Naive thymus-derived CD8-positive, alpha-beta T cell (primary cell): Measurements from ENCODE around the gene LRFN5. TPM values are rescaled to one million over a fixed set of nuclear protein-coding genes. Genes with fewer than 3 reads are reported as not detected.
A peak's percentile ranks its signal among the peaks of the same experiment; 100 is the strongest.
"Not testable (repeated sequence)": the region's sequence is repeated elsewhere in the genome, so short reads cannot be mapped to it uniquely, and the experiment has no call there.

Source experiments
- ATAC-seq, 2 donors: fragments of 150-1000 bp; cut with Tn5 transposase in 1 of 2; sonication (Bioruptor Pico), chemical (Tn5 transposase) in 1 of 2; 1 replicate in 1 of 2; 2 replicates in 1 of 2; pipeline ENCODE4 v1.10.0; 2021; ENCODE audit warnings: mild to moderate bottlenecking in 2 of 2, moderate library complexity in 2 of 2
- POLR2A ChIA-PET: fragments of 350-600 bp; sonication (Branson Sonifier 250); formaldehyde crosslinking; loops from one replicate; lab custom pipeline; 2021; ENCODE audit warnings: antibody characterized with exemption; lab: Charles Lee
- DNase-seq, 10 donors: peaks; one replicate each; pipeline versions ENCODE4 v3.0.0 to v3.0.0-alpha.2; 2020 to 2022
- H3K27ac Mint-ChIP-seq, 10 donors: one replicate each; pipeline ENCODE4 v1.8.0; 2020 to 2022; ENCODE audit warnings: mild to moderate bottlenecking in 10 of 10, mixed read lengths in 10 of 10, moderate library complexity in 4 of 10, inconsistent platforms in 1 of 10
- H3K27me3 Mint-ChIP-seq, 5 donors: one replicate each; pipeline ENCODE4 v1.8.0; 2021 to 2022; ENCODE audit warnings: mixed read lengths in 5 of 5
- H3K36me3 Mint-ChIP-seq, 3 donors: one replicate each; pipeline ENCODE4 v1.8.0; 2020 to 2022; ENCODE audit warnings: mixed read lengths in 3 of 3, mild to moderate bottlenecking in 2 of 3, inconsistent platforms in 1 of 3
- H3K4me1 Mint-ChIP-seq, 4 donors: one replicate each; pipeline ENCODE4 v1.8.0; 2021 to 2022; ENCODE audit warnings: mixed read lengths in 4 of 4
- H3K4me3 Mint-ChIP-seq, 10 donors: one replicate each; pipeline ENCODE4 v1.8.0; 2020 to 2022; ENCODE audit warnings: mild to moderate bottlenecking in 10 of 10, mixed read lengths in 10 of 10, moderate library complexity in 6 of 10, inconsistent platforms in 1 of 10
- H3K9me3 Mint-ChIP-seq, 9 donors: one replicate each; pipeline ENCODE4 v1.8.0; 2020 to 2022; ENCODE audit warnings: mixed read lengths in 9 of 9, mild to moderate bottlenecking in 3 of 9, inconsistent platforms in 1 of 9, moderate library complexity in 1 of 9
- polyA plus RNA-seq, 3 donors: library from polyadenylated mRNA; unstranded; fragments of 300-500 nt; fragmentation: Illumina TruSeq; gene quantifications; one replicate each; pipeline ENCODE4 v1.2.3, GENCODE V29; 2021
- total RNA-seq, 8 experiments: library from RNA in 2 of 8; stranded (reverse) in 2 of 8; gene quantifications; one replicate each; pipeline ENCODE4 v1.2.3 and lab custom pipeline; 2021 to 2026

Gene LRFN5
- total and polyA plus RNA-seq, 5 experiments from 2014 or later = not detected

DNA sequence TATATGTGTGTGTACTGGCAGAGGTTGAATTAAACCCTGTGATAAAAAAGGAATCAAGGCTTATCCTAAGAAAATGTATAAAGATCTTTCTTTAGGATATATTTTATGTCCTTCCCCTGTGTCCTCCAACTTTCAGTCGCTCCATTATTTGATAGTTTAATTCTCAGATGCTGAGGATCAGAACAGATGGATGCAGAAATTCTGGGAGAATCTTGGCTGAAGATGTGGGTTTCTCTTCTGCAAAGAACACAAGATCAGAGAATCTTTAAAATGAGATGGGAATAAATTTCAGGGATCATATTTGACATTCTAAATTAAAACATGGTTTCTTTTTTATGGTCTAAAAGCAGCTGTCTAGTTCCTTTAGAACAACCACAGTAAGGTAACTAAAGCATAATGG, 37.9 kb downstream of the LRFN5 start:
- Mint-ChIP-seq H3K4me3 (no peak overlapping the region), H3K36me3 (no peaks in the 10 kb centered on the region), H3K27ac (no peak overlapping the region), H3K4me1 (no peaks in the 10 kb centered on the region), H3K27me3 (peaks cover 0 to 4% (median 0%) of the 10 kb centered on the region in 5 donors), H3K9me3 (peaks cover 0 to 4% (median 0%) of the 10 kb centered on the region in 9 donors)
- ATAC-seq = no peak
- DNase-seq = no peak
- POLR2A ChIA-PET = no interaction called here

DNA sequence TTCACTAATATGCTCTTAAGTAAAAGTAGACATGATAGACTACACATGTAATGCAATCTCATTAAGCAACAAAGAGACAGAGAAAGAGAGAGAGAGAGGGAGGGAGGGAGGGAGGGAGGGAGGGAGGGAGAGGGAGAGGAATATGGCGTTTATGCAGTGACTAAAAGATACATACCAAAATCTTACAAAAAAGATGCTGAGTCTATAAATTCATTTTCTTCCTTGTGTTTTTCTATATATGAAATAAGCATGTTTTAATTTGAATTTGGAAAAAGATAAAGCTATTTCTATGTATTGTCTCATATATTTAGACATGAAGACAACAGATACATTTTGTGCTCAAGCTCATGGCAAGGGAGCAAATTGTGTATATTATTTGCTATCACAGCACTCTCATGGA, 44.1 kb downstream of the LRFN5 start:
- H3K36me3 Mint-ChIP-seq = no peaks in the 10 kb centered on the region
- H3K4me3 Mint-ChIP-seq = no peak overlapping the region
- peaks cover 0 to 2% (median 0%) of the 10 kb centered on the region in 4 donors for H3K4me1 Mint-ChIP-seq
- no peak overlapping the region for H3K27ac Mint-ChIP-seq
- peaks cover 0 to 4% (median 0%) of the 10 kb centered on the region in 9 donors for H3K9me3 Mint-ChIP-seq
- peaks cover 0 to 2% (median 0%) of the 10 kb centered on the region in 5 donors for H3K27me3 Mint-ChIP-seq
- ATAC-seq = no peak
- POLR2A ChIA-PET = no interaction called here
- no peak for DNase-seq

DNA sequence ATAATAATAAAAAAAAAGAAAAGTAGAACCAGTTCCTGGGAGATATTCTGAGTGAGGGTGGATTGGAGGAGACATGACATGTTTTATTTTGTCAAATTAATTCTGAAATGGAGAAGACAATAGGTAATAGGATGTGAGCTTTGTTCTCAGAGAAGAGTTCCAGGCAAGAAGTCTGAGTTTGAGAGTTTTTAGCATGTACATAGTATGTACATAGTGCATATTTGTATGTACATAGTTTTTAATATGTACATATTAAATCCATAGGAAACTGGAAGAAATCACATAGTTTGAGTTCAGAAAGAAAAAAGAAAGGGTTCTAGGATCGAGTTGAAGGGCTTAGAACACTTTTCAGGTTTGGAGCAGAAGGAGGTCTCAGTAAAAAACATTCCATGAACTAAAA, 47.5 kb downstream of the LRFN5 start:
- ATAC-seq (no peak), DNase-seq (no peak)
- no peak overlapping the region for H3K4me3 Mint-ChIP-seq
- H3K27ac Mint-ChIP-seq = no peak overlapping the region
- no peaks in the 10 kb centered on the region for H3K36me3 Mint-ChIP-seq
- H3K9me3 Mint-ChIP-seq = peaks cover 0 to 4% (median 0%) of the 10 kb centered on the region in 9 donors
- H3K4me1 Mint-ChIP-seq = peaks cover 0 to 2% (median 0%) of the 10 kb centered on the region in 4 donors
- H3K27me3 Mint-ChIP-seq = peaks cover 0 to 2% (median 0%) of the 10 kb centered on the region in 5 donors
- POLR2A ChIA-PET = no interaction called here

DNA sequence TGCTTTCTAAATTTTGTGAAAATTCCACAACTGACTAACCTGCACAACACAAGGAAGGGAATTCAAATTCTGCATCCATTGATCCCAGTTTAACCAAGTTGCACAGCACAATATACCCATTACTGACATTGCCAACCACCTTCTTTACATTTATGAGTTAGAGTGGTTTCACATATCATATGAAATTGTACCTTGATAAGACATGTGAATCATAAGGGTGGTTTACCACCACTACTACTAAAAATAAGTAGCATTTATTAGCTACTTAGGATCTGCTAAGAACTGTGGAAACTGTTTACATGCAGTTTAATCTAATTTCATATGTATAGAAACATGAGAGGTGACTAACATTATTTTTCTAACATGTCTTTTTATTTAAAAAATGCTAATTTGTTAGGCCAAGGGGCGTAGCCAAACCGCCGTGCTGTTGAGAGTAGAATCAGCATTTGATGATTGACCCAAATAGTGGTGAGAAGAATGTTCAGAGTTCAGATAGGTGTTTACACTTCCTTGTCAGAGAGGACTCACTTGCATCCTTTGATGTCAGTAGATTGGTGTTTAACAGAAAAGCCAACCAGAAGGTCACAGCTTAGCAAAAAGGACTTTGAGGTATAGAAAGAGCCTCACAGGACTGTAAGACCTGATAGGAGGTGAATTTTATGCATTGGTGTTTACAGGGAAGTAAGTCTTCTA, 56.2 kb downstream of the LRFN5 start:
- no peak overlapping the region for H3K4me3 Mint-ChIP-seq
- H3K36me3 Mint-ChIP-seq = no peaks in the 10 kb centered on the region
- H3K9me3 Mint-ChIP-seq = peaks cover 0 to 7% (median 0%) of the 10 kb centered on the region in 9 donors
- POLR2A ChIA-PET = no interaction called here
- no peak for DNase-seq
- peaks cover 0 to 1% (median 0%) of the 10 kb centered on the region in 5 donors for H3K27me3 Mint-ChIP-seq
- H3K27ac Mint-ChIP-seq = no peak overlapping the region
- no peaks in the 10 kb centered on the region for H3K4me1 Mint-ChIP-seq
- no peak for ATAC-seq

DNA sequence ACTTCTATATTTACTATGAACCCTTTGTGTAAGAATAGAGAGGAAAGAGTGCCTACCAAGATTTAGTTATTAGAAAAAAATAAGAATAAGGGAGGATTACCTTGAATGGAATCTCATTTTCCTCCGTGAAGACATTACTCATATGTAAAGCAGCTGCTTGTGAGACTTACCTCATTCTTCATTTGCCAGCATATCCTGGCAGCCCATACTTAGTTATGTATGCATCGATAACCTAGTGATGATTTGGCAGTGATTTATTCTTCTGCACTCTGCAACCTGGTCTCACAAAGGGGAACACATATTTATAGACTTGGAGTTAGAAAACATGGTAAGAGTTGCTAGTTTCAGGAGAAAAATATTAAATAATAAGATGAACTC, 56.8 kb downstream of the LRFN5 start:
- DNase-seq = no peak
- Mint-ChIP-seq H3K27ac (no peak overlapping the region), H3K4me1 (no peaks in the 10 kb centered on the region), H3K27me3 (peaks cover 0 to 3% (median 0%) of the 10 kb centered on the region in 5 donors), H3K36me3 (no peaks in the 10 kb centered on the region), H3K9me3 (peaks cover 0 to 7% (median 0%) of the 10 kb centered on the region in 9 donors), H3K4me3 (no peak overlapping the region)
- POLR2A ChIA-PET = no interaction called here
- no peak for ATAC-seq

DNA sequence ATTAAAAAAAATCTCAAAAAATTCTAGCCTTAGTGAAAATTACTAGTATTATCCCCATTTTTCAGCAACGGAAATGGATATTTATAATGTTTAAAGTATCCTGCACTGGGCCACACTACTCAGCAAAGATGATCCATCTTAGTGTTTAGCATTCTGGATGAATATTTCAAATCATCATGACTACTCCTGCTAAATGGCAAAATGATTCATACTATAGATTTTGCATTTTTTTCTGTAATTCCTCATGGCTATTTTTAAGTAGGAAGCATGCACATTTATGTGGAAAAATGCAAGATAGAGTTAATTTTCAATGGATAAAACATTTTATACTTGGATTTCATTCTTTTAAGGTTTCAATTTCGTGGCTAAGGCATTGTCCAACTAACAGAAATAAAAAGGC, 59.6 kb downstream of the LRFN5 start:
- POLR2A ChIA-PET = no interaction called here
- no peak overlapping the region for H3K4me3 Mint-ChIP-seq
- DNase-seq (no peak), ATAC-seq (no peak)
- peaks cover 0 to 2% (median 0%) of the 10 kb centered on the region in 9 donors for H3K9me3 Mint-ChIP-seq
- peaks cover 0 to 3% (median 0%) of the 10 kb centered on the region in 5 donors for H3K27me3 Mint-ChIP-seq
- no peaks in the 10 kb centered on the region for H3K4me1 Mint-ChIP-seq
- no peak overlapping the region for H3K27ac Mint-ChIP-seq
- no peaks in the 10 kb centered on the region for H3K36me3 Mint-ChIP-seq

DNA sequence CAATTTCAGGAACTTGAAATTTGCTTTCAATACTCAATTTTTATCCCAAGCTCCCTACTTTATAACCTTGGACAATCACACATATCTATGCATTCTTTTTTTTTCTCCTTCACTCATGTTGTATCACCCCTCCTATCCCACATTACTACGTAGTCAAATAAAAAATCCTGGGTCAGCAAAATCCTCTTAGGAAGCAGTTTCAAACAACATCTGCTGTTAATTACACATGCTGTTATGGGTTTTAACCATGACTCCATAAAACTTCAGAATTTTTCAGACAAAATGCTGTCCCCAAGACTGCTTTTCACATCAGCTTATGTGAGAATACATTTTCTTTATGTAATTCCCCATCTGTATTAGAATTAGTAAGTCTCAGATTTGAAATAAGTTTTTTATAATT, 61.7 kb downstream of the LRFN5 start:
- DNase-seq = no peak
- Mint-ChIP-seq H3K9me3 (peaks cover 0 to 2% (median 0%) of the 10 kb centered on the region in 9 donors), H3K4me1 (no peaks in the 10 kb centered on the region), H3K27ac (no peak overlapping the region), H3K36me3 (no peaks in the 10 kb centered on the region), H3K4me3 (no peak overlapping the region), H3K27me3 (peaks cover 0 to 3% (median 0%) of the 10 kb centered on the region in 5 donors)
- POLR2A ChIA-PET = no interaction called here
- ATAC-seq = no peak

DNA sequence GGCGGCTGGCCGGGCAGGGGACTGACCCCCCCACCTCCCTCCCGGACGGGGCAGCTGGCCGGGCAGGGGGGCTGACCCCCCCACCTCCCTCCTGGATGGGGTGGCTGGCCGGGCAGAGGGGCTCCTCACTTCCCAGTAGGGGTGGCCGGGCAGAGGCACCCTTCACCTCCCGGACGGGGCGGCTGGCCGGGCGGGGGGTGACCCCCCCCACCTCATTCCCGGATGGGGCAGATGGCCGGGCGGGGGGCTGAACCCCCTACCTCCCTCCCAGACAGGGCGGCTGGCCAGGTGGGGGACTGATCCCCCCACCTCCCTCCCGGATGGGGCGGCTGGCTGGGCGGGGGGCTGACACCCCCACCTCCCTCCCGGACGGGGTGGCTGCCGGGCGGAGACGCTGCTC, 66.9 kb downstream of the LRFN5 start:
- H3K27ac Mint-ChIP-seq, H3K4me1 Mint-ChIP-seq, H3K36me3 Mint-ChIP-seq, H3K27me3 Mint-ChIP-seq, ATAC-seq, H3K4me3 Mint-ChIP-seq, POLR2A ChIA-PET: not testable (repeated sequence)
- peak in 1 of 10 donors; percentile 5 for DNase-seq
- peaks cover 2 to 23% (median 11%) of the 10 kb centered on the region in 9 donors for H3K9me3 Mint-ChIP-seq

DNA sequence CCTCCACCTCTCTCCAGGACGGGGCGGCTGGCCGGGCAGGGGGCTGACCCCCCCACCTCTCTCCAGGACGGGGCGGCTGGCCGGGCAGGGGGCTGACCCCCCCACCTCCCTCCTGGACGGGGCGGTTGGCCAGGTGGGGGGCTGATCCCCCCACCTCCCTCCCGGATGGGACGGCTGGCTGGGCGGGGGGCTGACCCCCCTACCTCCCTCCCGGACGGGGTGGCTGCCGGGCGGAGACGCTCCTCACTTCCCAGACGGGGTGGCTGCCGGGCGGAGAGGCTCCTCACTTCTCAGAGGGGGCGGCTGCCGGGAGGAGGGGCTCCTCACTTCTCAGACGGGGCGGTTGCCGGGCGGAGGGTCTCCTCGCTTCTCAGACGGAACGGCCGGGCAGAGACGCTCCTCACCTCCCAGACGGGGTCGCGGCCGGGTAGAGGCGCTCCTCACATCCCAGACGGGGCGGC, 67.9 kb downstream of the LRFN5 start:
- H3K4me3 Mint-ChIP-seq, DNase-seq, H3K27me3 Mint-ChIP-seq, ATAC-seq, H3K36me3 Mint-ChIP-seq, H3K27ac Mint-ChIP-seq, POLR2A ChIA-PET, H3K4me1 Mint-ChIP-seq: not testable (repeated sequence)
- H3K9me3 Mint-ChIP-seq = peaks cover 2 to 32% (median 11%) of the 10 kb centered on the region in 9 donors

DNA sequence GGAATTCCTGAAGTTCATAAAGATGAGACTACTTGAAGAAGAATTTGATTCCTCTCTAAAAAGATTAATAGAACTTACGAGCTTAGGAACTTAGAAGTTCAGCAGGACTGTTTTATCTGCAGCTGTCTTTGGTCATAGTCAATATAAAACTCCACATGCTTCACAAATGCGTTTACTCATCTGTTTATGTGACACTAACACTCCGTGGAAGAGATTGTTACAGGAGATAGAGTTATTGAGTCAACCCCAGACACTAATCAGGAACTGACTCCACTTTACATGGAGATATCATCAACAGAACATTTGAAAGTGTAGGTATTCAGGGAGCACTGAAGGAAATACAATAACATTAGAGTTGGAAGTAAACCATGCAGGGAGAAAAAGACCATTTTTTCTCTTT, 92.8 kb downstream of the LRFN5 start:
- ATAC-seq (no peak), DNase-seq (no peak)
- H3K4me3 Mint-ChIP-seq = no peak overlapping the region
- H3K36me3 Mint-ChIP-seq = no peaks in the 10 kb centered on the region
- no peak overlapping the region for H3K27ac Mint-ChIP-seq
- H3K4me1 Mint-ChIP-seq = no peaks in the 10 kb centered on the region
- H3K9me3 Mint-ChIP-seq = peaks cover 0 to 3% (median 0%) of the 10 kb centered on the region in 9 donors
- H3K27me3 Mint-ChIP-seq = peaks cover 0 to 5% (median 0%) of the 10 kb centered on the region in 5 donors
- POLR2A ChIA-PET = no interaction called here

DNA sequence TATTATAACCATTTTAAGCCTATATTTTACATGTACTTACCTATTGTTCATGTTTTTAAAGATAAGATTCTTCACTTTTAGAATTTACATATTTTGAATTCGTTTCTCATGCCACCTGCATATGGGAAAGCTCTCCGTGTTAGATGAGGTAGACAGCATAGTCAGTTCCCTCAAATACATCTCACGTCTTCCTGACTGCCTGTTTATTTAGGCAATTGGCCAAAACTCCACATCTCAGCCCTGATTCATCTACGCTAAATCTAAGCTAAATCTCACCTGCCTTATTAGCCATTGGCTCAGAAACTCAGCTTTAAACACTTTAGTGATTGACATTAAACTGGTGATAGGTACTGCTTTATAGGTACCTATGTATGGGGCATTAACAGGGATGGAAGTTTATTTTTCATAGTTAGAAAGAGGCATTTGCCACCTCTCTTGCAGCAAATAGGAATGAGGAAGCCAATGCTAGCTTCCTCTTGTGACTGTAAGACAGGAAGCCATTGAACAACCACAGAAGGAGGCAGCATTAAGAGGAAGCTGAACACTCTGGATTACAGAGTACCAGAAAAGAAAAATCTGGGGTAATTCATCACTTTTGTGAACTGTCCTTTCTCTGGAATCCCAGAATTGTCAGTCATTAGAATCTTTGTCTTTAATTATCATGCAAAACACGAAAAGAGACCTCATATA, 111.9 kb downstream of the LRFN5 start:
- POLR2A ChIA-PET = no interaction called here
- Mint-ChIP-seq H3K4me1 (peaks cover 4 to 10% (median 8%) of the 10 kb centered on the region in 4 donors), H3K9me3 (no peaks in the 10 kb centered on the region), H3K4me3 (peak overlapping the region in 4 of 10 donors; percentile 5 to 20 (median 18)), H3K27ac (peak overlapping the region in 4 of 10 donors; percentile 3 to 56 (median 7)), H3K27me3 (peaks cover 0 to 2% (median 0%) of the 10 kb centered on the region in 5 donors), H3K36me3 (no peaks in the 10 kb centered on the region)
- peak; percentile 47 to 73 for ATAC-seq
- DNase-seq = peak in 1 of 10 donors; percentile 4

DNA sequence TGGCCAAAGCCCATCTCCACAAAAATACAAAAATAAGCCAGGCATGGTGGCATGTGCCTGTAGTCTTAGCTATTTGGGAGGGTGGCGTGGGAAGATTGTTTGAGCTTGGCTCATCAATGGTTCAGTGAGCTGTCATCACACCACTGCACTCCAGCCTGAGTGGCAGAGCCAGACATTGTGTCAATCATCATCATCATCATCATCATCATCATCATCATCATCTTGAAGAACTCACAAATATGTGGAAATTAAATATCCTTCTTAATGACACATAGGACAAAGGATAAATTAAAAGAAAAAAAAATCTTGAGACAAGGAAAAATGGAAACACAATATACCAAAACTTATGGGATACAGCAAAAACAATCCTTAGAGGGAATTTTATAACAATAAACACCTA, 132.5 kb downstream of the LRFN5 start:
- Mint-ChIP-seq H3K27ac (no peak overlapping the region), H3K9me3 (peaks cover 0 to 28% (median 12%) of the 10 kb centered on the region in 9 donors), H3K4me3 (no peak overlapping the region), H3K27me3 (peaks cover 0 to 12% (median 3%) of the 10 kb centered on the region in 5 donors), H3K4me1 (peaks cover 3 to 7% (median 6%) of the 10 kb centered on the region in 4 donors), H3K36me3 (peaks cover 0 to 18% (median 8%) of the 10 kb centered on the region in 3 donors)
- ATAC-seq (no peak), DNase-seq (no peak)
- POLR2A ChIA-PET = no interaction called here

DNA sequence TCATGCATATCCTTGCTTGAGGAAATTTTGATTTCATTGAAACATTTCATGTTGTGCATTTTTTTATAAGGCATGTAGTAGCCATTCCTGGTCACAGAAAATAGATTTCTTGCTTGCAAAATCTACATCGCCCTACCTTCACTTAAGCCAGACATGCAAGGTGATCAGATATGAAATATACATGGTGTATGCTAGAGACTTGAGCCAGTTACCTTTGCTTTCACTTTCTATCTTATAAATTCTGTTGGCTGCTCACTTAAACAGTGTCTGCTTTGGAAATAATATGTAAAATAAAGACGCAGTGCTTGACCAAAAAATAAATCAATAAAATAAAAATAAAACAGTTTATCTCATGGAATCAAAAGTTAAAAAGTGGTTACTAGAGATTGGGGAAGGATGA, 136.5 kb downstream of the LRFN5 start:
- POLR2A ChIA-PET = no interaction called here

More for the DNA sequence above, 136.5 kb downstream of the LRFN5 start:
- DNase-seq = no peak
- peaks cover 0 to 4% (median 0%) of the 10 kb centered on the region in 3 donors for H3K36me3 Mint-ChIP-seq
- H3K27ac Mint-ChIP-seq = peak overlapping the region in 1 of 10 donors; percentile 38
- peaks cover 4 to 17% (median 9%) of the 10 kb centered on the region in 4 donors for H3K4me1 Mint-ChIP-seq
- peaks cover 0 to 2% (median 0%) of the 10 kb centered on the region in 5 donors for H3K27me3 Mint-ChIP-seq
- ATAC-seq = no peak
- H3K4me3 Mint-ChIP-seq = peak overlapping the region in 1 of 10 donors; percentile 14
- H3K9me3 Mint-ChIP-seq = peaks cover 0 to 18% (median 4%) of the 10 kb centered on the region in 9 donors
